ENCODE results near the gene CSTF1.

Gene CSTF1

GRCh38 chr20:56392132-56392880 lies at the start of gene CSTF1, which contains the start of gene AURKA:
Gene CSTF1 (plus strand): TSS chr20:56392645. CDS start chr20:56395553, 2,908 bp downstream.
Gene AURKA (minus strand): TSS chr20:56392215. CDS start chr20:56388197, 4,018 bp downstream.
- peak; percentile 97 to 99 (median 98) for DNase-seq (ENCODE audit: low read depth in 3 of 3, low spot score in 1 of 3)

- DNase-seq (ENCODE audit: low read depth in 3 of 3, low spot score in 1 of 3): no peak
These were observed 49.7 kb upstream of the CSTF1 start for GRCh38 chr20:56342783-56343182.

- DNase-seq (ENCODE audit: low read depth in 3 of 3, low spot score in 1 of 3): peak in 1 of 3 donors; percentile 20
These were observed 48.5 kb upstream of the CSTF1 start for GRCh38 chr20:56343861-56344381.

GRCh38 chr20:56345911-56346310 lies 46.5 kb upstream of the CSTF1 start:
- DNase-seq (ENCODE audit: low read depth in 3 of 3, low spot score in 1 of 3): no peak

GRCh38 chr20:56347628-56348304 lies 44.7 kb upstream of the CSTF1 start:
- no peak for DNase-seq (ENCODE audit: low read depth in 3 of 3, low spot score in 1 of 3)

- no peak for DNase-seq (ENCODE audit: low read depth in 3 of 3, low spot score in 1 of 3)
These were observed 44.1 kb upstream of the CSTF1 start for GRCh38 chr20:56348305-56348693.

GRCh38 chr20:56348746-56349145 lies 43.7 kb upstream of the CSTF1 start:
- DNase-seq (ENCODE audit: low read depth in 3 of 3, low spot score in 1 of 3): no peak

- no peak for DNase-seq (ENCODE audit: low read depth in 3 of 3, low spot score in 1 of 3)
These were observed 41.6 kb upstream of the CSTF1 start for GRCh38 chr20:56350842-56351241.

GRCh38 chr20:56352345-56353055 lies 39.9 kb upstream of the CSTF1 start:
- no peak for DNase-seq (ENCODE audit: low read depth in 3 of 3, low spot score in 1 of 3)

- DNase-seq (ENCODE audit: low read depth in 3 of 3, low spot score in 1 of 3): no peak
These were observed 39.1 kb upstream of the CSTF1 start for GRCh38 chr20:56353356-56353755.

- DNase-seq (ENCODE audit: low read depth in 3 of 3, low spot score in 1 of 3): no peak
These were observed 34.4 kb upstream of the CSTF1 start for GRCh38 chr20:56358070-56358469.

GRCh38 chr20:56358600-56359211 lies 33.7 kb upstream of the CSTF1 start, which contains the start of gene FAM210B:
Gene FAM210B (plus strand): TSS chr20:56358974. CDS start chr20:56359006, 32 bp downstream.
- peak; percentile 60 to 68 (median 60) for DNase-seq (ENCODE audit: low read depth in 3 of 3, low spot score in 1 of 3)

GRCh38 chr20:56359212-56360132 lies 33.0 kb upstream of the CSTF1 start:
- DNase-seq (ENCODE audit: low read depth in 3 of 3, low spot score in 1 of 3): no peak

- DNase-seq (ENCODE audit: low read depth in 3 of 3, low spot score in 1 of 3): no peak
These were observed 32.1 kb upstream of the CSTF1 start for GRCh38 chr20:56360133-56360907.

- DNase-seq (ENCODE audit: low read depth in 3 of 3, low spot score in 1 of 3): no peak
These were observed 31.6 kb upstream of the CSTF1 start for GRCh38 chr20:56360908-56361205.

GRCh38 chr20:56361900-56362299 lies 30.5 kb upstream of the CSTF1 start:
- DNase-seq (ENCODE audit: low read depth in 3 of 3, low spot score in 1 of 3): no peak

GRCh38 chr20:56362833-56363413 lies 29.5 kb upstream of the CSTF1 start:
- no peak for DNase-seq (ENCODE audit: low read depth in 3 of 3, low spot score in 1 of 3)

GRCh38 chr20:56363491-56363890 lies 29.0 kb upstream of the CSTF1 start:
- DNase-seq (ENCODE audit: low read depth in 3 of 3, low spot score in 1 of 3): no peak
